ENCODE measurements around the gene ARPP19.

ARPP19 gene

GRCh38 chr15:52511084-52511483, 57.7 kb downstream of the ARPP19 start:
- no peak for TF ChIP-seq CTCF (conservative IDR thresholded peaks at IDR 0.05; ENCODE audit: low read depth, low read length)
- no peak overlapping the region for H3K4me3 ChIP-seq (ENCODE audit: low read length)
- DNase-seq (ENCODE audit: low read depth) = no peak

- TF ChIP-seq CTCF (conservative IDR thresholded peaks at IDR 0.05; ENCODE audit: low read depth, low read length) = no peak
- DNase-seq (ENCODE audit: low read depth) = no peak
- no peak overlapping the region for H3K4me3 ChIP-seq (ENCODE audit: low read length)
Measured at GRCh38 chr15:52509500-52510245, 59.2 kb downstream of the ARPP19 start.

- no peak overlapping the region for H3K4me3 ChIP-seq (ENCODE audit: low read length)
- no peak for TF ChIP-seq CTCF (conservative IDR thresholded peaks at IDR 0.05; ENCODE audit: low read depth, low read length)
- DNase-seq (ENCODE audit: low read depth) = no peak
Measured at GRCh38 chr15:52506549-52506948, 62.3 kb downstream of the ARPP19 start.

GRCh38 chr15:52505151-52505550, 63.7 kb downstream of the ARPP19 start:
- no peak for TF ChIP-seq CTCF (conservative IDR thresholded peaks at IDR 0.05; ENCODE audit: low read depth, low read length)
- no peak overlapping the region for H3K4me3 ChIP-seq (ENCODE audit: low read length)
- DNase-seq (ENCODE audit: low read depth) = no peak

- no peak for TF ChIP-seq CTCF (conservative IDR thresholded peaks at IDR 0.05; ENCODE audit: low read depth, low read length)
- DNase-seq (ENCODE audit: low read depth) = no peak
- no peak overlapping the region for H3K4me3 ChIP-seq (ENCODE audit: low read length)
Measured at GRCh38 chr15:52503788-52504496, 64.9 kb downstream of the ARPP19 start.

- no peak for DNase-seq (ENCODE audit: low read depth)
- TF ChIP-seq CTCF (conservative IDR thresholded peaks at IDR 0.05; ENCODE audit: low read depth, low read length) = no peak
- no peak overlapping the region for H3K4me3 ChIP-seq (ENCODE audit: low read length)
Measured at GRCh38 chr15:52502608-52503007, 66.2 kb downstream of the ARPP19 start.

GRCh38 chr15:52499506-52499905, 69.3 kb downstream of the ARPP19 start:
- TF ChIP-seq CTCF (conservative IDR thresholded peaks at IDR 0.05; ENCODE audit: low read depth, low read length) = no peak
- no peak for DNase-seq (ENCODE audit: low read depth)
- H3K4me3 ChIP-seq (ENCODE audit: low read length) = no peak overlapping the region
